Adipose tissue (tissue), 3 donors: Measurements from ENCODE around the gene S100A8. TPM values are rescaled to one million over a fixed set of nuclear protein-coding genes. Genes with fewer than 3 reads are reported as not detected.

Source experiments
- H3K27ac ChIP-seq: one replicate; pipeline ENCODE4 v1.5.1; 2013; ENCODE audit warnings: low read depth, low read length
- WGBS, 3 donors: extraction: QIAGEN DNeasy Blood & Tissue Kit; methylation state at CpG; one replicate each; pipeline ENCODE4 v1.1.7; 2013; 5-methylcytosine and 5-hydroxymethylcytosine counted together
- polyA plus RNA-seq, 3 donors: library from polyadenylated mRNA; stranded (reverse); fragments of 200-250 nt; gene quantifications; one replicate each; pipeline ENCODE4 v1.2.3, GENCODE V29; 2013
- donor health status: healthy with polysubstance abuse.
- donor health status: Bipolar disorder and iron deficiency.
- donor health status: healthy.

The S100A8 gene
- polyA plus RNA-seq, 3 donors: 51.8 to 2,570 (median 1,218) TPM

DNA sequence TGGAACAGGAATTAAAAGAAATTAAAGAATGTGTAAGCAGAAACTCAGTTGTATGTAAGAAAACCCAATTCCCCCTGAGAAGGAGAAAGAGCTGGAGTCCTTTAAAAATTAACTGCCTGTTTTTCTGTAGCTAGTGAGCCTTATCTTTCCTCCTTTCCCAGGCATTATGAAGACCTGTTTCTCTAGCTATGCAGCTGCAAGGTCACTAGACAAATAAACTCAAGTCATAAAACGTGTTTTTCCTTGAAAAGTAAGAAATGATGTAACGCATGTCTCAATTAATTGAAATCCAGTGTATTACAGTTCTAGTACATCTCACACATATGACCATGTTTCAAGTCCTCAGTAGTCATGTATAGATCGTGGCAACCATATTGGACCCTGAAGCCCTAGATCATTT lies 20.7 kb downstream of the S100A8 start:
- no peak overlapping the region for H3K27ac ChIP-seq
- WGBS, 3 donors: 51 to 75% (median 73%) methylated on average over 3 of the region's 3 CpGs

DNA sequence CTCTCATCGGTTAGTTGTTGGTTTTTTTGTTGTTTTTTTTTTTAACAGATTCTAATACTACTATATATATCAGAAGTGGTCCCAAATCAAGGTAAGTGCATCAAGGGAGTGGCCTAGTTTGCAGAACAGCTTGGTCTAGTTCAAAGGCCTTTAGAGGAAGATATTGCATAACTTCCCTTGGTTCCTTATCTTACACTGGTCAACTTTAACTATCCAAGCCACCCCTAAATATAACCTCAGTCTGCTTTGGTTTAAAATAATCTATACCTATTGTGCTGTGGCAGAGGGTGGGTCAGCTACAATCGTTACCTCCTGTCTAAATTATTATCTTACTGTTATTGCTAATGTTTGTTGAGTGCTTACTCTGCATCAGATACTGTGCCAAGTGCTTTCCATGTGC lies 22.4 kb downstream of the S100A8 start:
- H3K27ac ChIP-seq: no peak overlapping the region
- 50 to 77% (median 56%) methylated on average over 2 of the region's 2 CpGs for WGBS, 3 donors

DNA sequence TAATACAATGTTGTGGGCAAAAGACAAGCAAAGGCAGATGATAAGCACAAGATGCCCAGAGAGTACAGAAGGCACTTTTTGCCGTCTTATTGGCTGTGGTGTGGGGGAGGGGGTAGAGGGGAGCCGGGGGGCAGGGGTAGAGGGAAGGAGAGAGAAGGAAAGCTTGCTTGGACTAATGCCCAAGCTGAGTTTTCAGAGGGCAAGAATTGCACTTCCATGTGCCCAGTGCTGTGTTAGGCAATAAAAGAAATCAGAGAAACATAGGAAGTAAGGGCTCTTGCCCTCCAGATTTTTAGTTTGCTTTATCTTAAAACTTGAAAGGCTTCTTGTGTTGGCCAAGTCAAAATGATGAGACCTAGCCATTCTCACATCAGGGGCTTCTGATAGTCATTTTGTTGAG lies 23.8 kb downstream of the S100A8 start:
- H3K27ac ChIP-seq: no peak overlapping the region
- WGBS, 3 donors: 37 to 69% (median 41%) methylated on average over 2 of the region's 2 CpGs

DNA sequence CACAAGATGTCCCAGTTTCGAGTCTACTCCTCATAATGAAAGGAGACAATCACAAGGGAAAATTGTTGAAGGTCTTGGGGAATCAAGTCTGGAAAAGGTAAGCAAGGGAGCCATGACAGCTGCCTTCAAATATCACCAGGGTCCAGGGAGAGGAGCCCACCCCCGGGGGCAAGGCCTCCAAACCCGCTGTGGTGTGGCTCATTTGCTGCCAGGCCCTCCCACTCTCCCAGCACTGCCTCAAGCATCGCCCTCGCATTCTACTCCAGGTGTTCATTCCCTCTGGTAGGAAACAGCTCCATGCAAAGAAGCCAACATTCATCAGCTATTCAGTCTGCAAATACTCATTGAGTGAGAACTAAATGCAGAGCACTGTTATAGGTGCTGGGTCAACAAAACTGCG lies 24.6 kb downstream of the S100A8 start:
- 63 to 83% (median 83%) methylated on average over 6 of the region's 6 CpGs for WGBS, 3 donors
- H3K27ac ChIP-seq: no peak overlapping the region

DNA sequence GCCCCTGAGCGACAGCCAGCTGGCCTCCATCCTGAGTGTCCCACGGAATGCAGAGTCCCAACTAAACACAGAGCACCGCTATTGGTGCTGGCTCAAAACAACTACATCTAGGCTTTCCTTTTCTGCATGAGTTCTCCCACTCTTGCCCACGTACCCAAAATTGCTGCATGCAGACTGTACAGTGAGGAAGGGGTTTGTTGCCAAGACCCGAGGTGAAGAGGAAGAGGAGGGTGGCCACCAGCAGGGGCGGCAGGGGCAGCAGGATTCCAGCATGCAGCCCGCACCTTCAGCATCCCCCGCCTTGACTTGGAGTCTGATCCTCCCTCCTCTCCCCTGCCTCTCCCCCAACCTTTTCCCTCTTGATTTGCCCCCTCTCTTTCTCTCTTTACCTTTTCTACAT lies 25.2 kb downstream of the S100A8 start:
- no peak overlapping the region for H3K27ac ChIP-seq
- 58 to 64% (median 59%) methylated on average over 8 of the region's 8 CpGs for WGBS, 3 donors

DNA sequence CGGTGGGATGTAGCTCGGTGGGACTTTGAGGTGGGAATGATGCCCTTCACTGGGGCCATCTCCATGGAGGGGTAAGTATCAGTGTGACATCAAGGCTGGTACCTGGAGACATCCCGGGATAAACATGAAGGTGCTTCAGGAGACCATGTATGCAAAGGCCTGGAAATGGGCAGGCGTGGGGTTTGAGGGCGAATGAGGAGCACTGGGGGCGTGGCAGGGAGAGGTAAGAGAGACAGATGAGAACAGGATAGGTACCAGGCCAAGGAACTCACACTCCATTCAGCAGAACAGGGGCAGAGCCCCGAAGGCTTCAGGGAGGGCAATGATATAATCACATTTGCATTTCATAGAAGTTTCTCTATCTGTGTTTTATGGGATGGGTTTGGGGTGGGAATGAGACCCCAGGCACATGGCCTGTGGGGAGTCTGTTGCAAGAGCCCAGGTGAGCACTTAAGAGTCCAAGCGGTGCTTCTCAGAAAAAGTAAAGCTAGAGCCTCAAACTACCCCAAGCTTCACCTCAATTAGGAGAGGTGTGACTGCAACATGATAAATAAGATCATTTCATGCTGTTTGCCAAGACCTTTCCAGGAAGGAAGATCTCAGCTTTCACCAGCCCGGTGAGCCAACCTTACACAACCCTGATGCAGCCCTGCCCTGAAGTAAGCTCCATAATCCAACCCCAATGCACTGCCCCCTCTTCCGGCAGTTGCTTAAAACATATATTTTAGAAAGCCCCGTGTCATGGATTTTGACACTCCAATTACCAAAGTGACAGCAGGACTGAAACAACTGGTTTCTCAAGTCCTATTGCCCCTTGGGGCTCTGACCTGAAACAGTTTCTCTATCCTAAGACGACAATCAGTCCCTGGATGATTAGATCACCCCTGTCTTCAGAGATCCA lies 25.9 kb downstream of the S100A8 start:
- no peak overlapping the region for H3K27ac ChIP-seq
- 63 to 71% (median 67%) methylated on average over 12 of the region's 12 CpGs for WGBS, 3 donors

DNA sequence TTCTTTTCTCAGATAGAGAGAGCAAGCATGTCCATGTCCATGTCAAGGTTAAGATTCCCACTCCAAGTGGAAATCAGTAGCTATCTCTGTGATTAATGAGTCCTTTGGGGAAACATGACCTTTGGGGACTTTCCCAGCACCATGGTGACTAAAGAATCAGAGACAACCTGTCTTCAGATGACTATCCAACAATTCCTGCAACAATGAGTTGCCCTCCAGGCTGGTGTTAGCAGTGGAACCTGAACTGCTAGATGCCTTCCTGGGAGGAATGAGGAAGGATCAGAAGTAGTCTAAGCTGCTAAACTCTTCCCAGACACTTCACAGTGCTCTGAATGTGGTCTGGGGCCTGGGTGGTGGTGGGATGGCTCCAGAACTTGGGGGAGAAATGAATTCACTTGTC lies 26.7 kb downstream of the S100A8 start:
- no peak overlapping the region for H3K27ac ChIP-seq

DNA sequence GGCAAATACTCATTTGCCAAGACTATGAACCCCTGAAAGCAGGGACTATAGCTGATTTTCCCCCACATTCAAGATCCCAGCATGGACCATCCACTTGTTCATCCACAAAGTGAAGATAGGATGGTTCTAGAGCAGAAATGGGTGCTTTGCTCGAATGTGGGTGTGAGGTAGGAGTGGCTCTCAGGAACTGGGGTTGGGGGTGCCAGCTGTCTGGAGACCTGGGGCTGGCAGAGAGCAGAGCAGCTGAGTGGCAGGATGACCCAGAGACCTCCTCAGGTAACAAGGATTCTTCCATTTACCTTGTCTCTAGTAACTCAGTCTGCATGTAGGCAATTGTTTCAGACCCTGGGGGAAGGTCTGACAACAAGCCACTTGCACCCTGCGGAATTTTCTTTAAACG lies 27.2 kb downstream of the S100A8 start:
- peak overlapping the region; percentile 31 for H3K27ac ChIP-seq
- 52 to 75% (median 71%) methylated on average over 3 of the region's 3 CpGs for WGBS, 3 donors

DNA sequence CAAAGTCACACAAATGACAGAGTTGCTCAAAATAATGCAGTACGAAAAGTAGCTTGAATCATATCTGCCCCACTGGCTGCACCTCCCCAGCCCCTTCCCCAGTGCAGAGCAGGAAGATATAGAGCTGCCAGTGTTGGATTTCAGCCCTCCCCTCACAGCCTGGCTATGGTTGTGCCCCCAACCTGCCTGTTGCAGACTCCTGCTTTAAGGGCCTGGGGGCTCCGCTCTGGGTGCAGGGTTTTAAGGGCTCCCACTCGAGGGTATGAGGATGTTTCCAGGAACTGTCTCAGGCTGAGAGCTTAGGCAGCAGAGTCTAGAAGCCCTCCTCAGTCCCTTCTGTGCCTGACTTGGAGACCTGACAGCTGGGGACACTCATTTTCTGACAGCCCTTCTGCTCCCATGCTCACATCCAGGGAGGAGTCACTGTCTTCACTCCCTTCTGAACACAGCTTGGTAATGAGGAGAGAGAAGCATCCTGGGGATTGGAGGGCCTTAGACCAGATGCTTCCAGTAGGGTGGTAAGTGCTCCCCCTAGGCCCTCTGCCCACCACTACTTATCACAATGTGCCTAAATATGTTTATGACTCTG lies 28.6 kb downstream of the S100A8 start:
- 80 to 86% (median 82%) methylated on average over 3 of the region's 3 CpGs for WGBS, 3 donors
- H3K27ac ChIP-seq: no peak overlapping the region

DNA sequence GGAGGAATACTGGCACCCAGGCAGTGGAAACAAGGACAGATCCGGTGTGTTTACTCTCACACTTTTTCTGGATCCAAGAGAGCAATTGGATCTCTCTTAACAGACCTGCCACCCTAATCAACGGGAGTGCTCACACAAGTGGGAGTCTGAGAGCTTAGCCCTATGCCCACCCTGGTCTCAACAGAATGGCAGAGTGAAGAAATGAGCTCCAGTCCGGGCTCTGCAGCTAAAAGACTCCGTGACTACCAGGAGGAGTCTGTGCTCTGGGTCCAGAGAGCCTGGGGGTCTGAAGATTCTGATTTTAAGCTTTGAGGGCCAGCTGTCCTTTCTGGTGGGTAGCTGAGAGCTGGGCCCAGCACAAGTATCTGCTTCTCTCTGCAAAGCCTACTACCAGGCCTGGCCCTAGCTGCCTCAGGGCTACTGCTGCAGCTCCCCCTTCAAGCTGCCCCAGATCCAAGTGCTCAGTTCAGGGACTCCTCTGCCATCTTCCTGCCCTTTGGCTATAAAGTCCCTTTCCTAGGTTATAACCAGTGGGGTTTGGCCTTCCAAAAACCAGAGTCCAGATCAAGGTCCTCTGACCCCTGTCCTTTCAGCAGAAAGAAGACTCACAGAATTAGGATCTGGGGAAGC lies 29.3 kb downstream of the S100A8 start:
- WGBS, 3 donors: 73 to 79% (median 79%) methylated on average over 4 of the region's 4 CpGs
- no peak overlapping the region for H3K27ac ChIP-seq

DNA sequence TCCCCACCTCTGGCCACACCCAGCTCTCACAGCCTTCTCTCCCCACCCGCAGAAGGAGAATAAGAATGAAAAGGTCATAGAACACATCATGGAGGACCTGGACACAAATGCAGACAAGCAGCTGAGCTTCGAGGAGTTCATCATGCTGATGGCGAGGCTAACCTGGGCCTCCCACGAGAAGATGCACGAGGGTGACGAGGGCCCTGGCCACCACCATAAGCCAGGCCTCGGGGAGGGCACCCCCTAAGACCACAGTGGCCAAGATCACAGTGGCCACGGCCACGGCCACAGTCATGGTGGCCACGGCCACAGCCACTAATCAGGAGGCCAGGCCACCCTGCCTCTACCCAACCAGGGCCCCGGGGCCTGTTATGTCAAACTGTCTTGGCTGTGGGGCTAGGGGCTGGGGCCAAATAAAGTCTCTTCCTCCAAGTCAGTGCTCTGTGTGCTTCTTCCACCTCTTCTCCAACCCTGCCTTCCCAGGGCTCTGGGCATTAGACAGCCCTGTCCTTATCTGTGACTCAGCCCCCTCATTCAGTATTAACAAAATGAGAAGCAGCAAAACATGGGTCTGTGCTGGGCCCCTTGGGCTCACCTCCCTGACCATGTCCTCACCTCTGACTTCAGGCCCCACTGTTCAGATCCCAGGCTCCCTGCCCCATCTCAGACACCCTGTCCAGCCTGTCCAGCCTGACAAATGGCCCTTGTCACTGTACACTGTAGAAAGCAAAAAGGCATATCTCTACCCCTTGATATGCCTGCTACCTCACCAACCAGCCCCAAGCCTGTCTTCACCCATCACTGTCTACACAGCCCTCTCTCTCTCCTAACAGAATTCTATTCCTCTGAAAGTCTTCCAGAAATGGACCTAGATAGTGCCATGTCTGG lies 30.0 kb downstream of the S100A8 start:
- no peak overlapping the region for H3K27ac ChIP-seq
- 74 to 88% (median 77%) methylated on average over 11 of the region's 11 CpGs for WGBS, 3 donors

DNA sequence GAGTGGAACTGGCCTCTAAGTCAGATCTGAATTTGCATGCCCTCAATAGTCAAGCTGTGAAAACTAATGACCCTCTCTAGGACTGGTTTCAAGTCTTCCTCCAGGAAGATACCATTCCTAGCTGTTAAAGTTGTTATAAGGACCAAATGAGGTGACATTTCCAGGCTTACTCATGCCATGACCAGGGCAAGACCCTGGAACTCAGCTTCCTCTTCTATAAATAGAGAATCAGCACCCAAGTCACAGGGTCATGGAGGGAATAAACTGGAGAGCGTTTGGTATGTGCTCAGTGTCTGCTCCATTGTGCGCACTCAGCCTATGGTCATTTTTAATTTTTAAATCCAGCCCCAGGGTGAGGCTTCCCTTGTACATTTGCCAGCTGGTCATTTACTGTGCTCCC lies 30.7 kb downstream of the S100A8 start:
- 68 to 81% (median 73%) methylated on average over 2 of the region's 2 CpGs for WGBS, 3 donors
- no peak overlapping the region for H3K27ac ChIP-seq

DNA sequence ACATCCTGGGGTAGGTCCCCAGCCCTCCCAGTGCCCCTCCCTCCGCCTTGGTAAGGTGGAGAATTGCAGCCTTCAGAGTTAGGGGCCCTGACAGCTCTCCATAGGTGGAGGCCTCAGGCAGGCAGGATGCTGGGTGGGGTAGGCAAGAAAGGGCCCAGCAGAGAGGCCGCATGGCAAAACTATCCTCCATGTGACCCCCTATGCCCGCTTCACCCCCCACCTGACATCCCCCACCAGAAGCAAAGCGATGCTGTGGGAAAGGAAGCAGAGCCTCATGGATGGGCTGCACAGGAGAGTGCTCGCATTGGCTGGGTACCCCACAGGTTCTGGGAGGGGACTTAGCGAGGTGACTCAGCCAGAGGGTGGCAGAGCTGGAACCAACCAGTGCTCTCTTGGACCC lies 31.6 kb downstream of the S100A8 start:
- WGBS, 3 donors: 79 to 92% (median 85%) methylated on average over 6 of the region's 6 CpGs
- peak overlapping the region; percentile 5 for H3K27ac ChIP-seq

DNA sequence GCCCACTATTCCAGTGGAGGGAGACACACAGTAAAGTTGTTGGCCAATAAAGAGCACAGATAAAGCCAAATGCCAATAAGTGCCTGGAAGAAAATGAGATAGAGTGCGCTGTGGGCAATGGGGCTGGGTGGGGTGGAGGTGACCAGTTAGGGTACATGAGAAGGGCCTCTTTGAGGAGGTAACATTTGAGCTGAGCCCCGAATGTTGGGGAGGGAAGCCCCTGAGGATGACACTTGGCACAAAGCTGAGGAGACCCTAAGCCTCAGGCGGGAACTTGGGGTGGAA lies 32.2 kb downstream of the S100A8 start:
- 73 to 91% (median 83%) methylated on average over 3 of the region's 3 CpGs for WGBS, 3 donors
- H3K27ac ChIP-seq: no peak overlapping the region

DNA sequence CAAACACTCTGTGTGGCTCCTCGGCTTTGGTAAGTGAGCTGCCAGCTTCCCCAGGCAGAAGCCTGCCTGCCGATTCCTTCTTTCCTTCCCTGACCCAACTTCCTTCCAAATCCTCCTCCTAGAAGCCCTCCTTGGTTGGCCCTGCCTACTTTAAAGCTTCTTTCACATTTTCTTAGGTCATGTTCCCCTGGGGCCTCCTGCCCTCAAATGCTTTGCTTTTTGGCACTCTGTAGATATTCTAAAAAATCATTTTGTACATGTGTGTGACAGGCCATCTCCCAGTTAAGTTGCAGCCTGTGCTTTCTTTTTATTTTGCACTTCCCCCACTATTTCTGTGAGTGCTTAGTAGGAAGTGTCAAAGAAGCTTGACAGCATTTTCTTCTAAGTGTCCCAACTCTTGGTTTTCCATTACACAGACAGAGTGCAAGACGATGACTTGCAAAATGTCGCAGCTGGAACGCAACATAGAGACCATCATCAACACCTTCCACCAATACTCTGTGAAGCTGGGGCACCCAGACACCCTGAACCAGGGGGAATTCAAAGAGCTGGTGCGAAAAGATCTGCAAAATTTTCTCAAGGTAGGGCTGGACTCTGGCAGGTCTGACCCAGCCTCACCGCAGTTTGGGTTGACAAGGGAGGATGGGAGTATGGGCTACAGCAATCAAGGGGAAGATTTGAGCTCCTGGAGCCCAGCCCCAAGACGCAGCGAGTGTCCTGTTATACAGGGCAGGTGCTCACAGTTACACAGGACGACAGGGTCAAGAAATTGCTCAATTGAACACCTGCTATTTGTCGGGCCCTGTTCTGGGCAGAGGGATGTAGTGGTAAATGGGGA lies 32.8 kb downstream of the S100A8 start, which contains the start of gene S100A9:
TSS of gene S100A9 (plus strand) at position 2 of the 838 bp plus-strand sequence. CDS start at position 432, 430 bp downstream.
- no peak within 1 kb of the TSS for H3K27ac ChIP-seq
- 54 to 77% (median 64%) methylated on average over 11 of the region's 11 CpGs for WGBS, 3 donors

DNA sequence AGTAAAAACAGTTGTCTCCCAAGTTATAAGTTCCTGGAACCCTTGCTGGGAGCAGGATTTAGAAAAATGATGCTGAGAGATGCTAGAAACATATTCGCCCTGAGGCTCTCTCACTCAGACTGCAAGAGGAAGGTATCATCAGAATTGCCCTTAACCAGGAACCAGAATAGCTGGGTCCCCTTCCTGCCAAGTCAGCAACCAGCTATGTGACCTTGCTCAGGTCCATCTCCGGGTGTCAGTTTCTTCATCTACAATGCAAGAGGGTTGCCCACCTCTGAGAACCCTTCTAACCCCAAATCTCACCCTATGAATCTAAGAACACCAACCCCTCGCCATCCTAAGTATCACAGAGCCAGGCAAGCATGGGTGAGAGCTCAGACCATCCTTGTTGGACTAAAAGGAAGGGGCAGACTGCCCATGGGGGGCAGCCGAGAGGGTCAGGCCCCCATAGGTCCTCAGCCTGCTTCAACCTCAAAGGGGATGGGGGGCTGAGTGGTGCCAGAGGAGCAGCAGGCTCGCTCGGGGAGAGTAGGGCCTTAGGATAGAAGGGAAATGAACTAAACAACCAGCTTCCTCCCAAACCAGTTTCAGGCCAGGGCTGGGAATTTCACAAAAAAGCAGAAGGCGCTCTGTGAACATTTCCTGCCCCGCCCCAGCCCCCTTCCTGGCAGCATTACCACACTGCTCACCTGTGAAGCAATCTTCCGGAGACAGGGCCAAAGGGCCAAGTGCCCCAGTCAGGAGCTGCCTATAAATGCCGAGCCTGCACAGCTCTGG lies 33.6 kb downstream of the S100A8 start:
- H3K27ac ChIP-seq: no peak overlapping the region
- WGBS, 3 donors: 35 to 63% (median 35%) methylated on average over 10 of the region's 10 CpGs

DNA sequence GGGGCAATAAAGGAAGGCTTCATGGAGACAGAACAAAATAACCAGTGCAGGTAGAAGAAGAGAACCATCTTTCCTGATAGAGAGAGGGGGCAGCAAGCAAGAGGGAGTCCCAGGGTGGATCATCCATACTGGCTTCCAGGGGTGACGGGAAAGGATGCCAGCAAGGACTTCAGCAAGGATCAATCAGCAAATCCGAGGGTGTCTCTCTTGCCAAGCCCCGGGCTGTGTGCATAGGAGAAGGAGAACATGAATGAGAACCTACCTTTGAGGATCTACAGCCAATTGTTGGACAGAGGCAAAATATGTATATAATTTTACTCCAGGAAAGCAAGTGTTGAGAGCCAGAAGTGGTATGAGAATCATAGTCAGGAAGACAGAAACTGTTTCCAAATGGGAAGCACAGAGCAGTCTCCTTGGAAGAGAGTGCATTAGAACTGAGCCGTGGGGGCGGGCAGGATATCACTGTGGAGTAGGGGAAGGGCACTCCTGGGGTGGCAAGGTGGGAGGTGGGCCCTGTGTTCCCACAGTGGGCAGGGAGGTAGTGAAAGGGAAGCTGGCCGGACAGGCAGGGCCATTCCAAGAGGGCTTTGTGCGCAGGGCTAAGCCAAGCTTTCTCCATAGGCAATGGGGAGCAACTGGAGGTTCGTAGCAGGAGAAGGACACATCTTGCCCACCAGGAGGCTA lies 34.3 kb downstream of the S100A8 start:
- H3K27ac ChIP-seq: no peak overlapping the region

More for the DNA sequence above, 34.3 kb downstream of the S100A8 start:
- 69 to 85% (median 78%) methylated on average over 8 of the region's 8 CpGs for WGBS, 3 donors
